Stimulated activated CD4-positive, alpha-beta T cell treated with anti-CD3 and anti-CD28 coated beads, Interleukin-1b, Interleukin-23, amount 100 ng/mL, for 4 hours (primary cell): ENCODE data around the gene MLPH.

ENCODE experiments used
- DNase-seq, 2 donors: peaks; one replicate each; pipeline ENCODE4 v3.0.0-alpha.2; 2020; ENCODE audit warnings: low read depth in 2 of 2

The MLPH gene

GRCh38 chr2:237524631-237525030, 37.6 kb downstream of the MLPH start:
- no peak for DNase-seq

- DNase-seq, result no peak
Observed at GRCh38 chr2:237525559-237526157, 38.6 kb downstream of the MLPH start.

GRCh38 chr2:237527233-237527632, 40.2 kb downstream of the MLPH start:
- no peak for DNase-seq

- no peak for DNase-seq
Observed at GRCh38 chr2:237527766-237528165, 40.7 kb downstream of the MLPH start.

- no peak for DNase-seq
Observed at GRCh38 chr2:237529452-237530402, 42.7 kb downstream of the MLPH start.

- DNase-seq, result no peak
Observed at GRCh38 chr2:237530472-237531433, 43.7 kb downstream of the MLPH start.

GRCh38 chr2:237532160-237532559, 45.1 kb downstream of the MLPH start:
- DNase-seq, result no peak

- no peak for DNase-seq
Observed at GRCh38 chr2:237533668-237534161, 46.7 kb downstream of the MLPH start.

- no peak for DNase-seq
Observed at GRCh38 chr2:237534380-237534779, 47.3 kb downstream of the MLPH start.

- DNase-seq, result no peak
Observed at GRCh38 chr2:237535385-237536082, 48.5 kb downstream of the MLPH start.

- no peak for DNase-seq
Observed at GRCh38 chr2:237536083-237536415, 49.0 kb downstream of the MLPH start.

- no peak for DNase-seq
Observed at GRCh38 chr2:237536617-237537016, 49.6 kb downstream of the MLPH start.

- no peak for DNase-seq
Observed at GRCh38 chr2:237538001-237538720, 51.1 kb downstream of the MLPH start.

- no peak for DNase-seq
Observed at GRCh38 chr2:237538901-237539300, 51.9 kb downstream of the MLPH start.

- no peak for DNase-seq
Observed at GRCh38 chr2:237539681-237540080, 52.6 kb downstream of the MLPH start.

- no peak for DNase-seq
Observed at GRCh38 chr2:237540223-237540775, 53.2 kb downstream of the MLPH start.

- DNase-seq, result no peak
Observed at GRCh38 chr2:237540823-237541222, 53.8 kb downstream of the MLPH start.

- DNase-seq, result no peak
Observed at GRCh38 chr2:237541243-237541642, 54.2 kb downstream of the MLPH start.

GRCh38 chr2:237542001-237542704, 55.1 kb downstream of the MLPH start:
- DNase-seq, result no peak
